IMR-90 (cell line): ENCODE measurements around the gene PLXNC1. TPM values are rescaled to one million over a fixed set of nuclear protein-coding genes. Genes with fewer than 3 reads are reported as not detected.

Experiments
- ATAC-seq: fragments of 200-7000 bp; cut with Tn5 transposase; 2 replicates; pipeline ENCODE4 v1.9.1; 2020; ENCODE audit warnings: low read depth, mild to moderate bottlenecking, moderate library complexity
- BruUV-seq: library from RNA; stranded (reverse); fragments of 400-500 nt; replicated peaks from 2 replicates; lab custom pipeline; 2021; lab: Mats Ljungman, UMichigan
- CTCF ChIA-PET: fragments of 300-600 bp; formaldehyde crosslinking; extraction: SDS; loops from one replicate; lab custom pipeline; 2021; ENCODE audit warnings: antibody characterized with exemption; lab: Yijun Ruan, JAX
- POLR2A ChIA-PET: fragments of 300-600 bp; sonication (Branson Sonifier 250); formaldehyde crosslinking; loops from one replicate; lab custom pipeline; 2022; ENCODE audit warnings: antibody characterized with exemption; ENCODE audit not compliant: unreplicated experiment; lab: Charles Lee
- DNase-seq: peaks from one replicate; pipeline ENCODE4 v3.0.0; 2013
- H2AFZ ChIP-seq: replicated peaks from 2 replicates; pipeline ENCODE3; 2013; ENCODE audit warnings: low read length, mild to moderate bottlenecking; ENCODE audit not compliant: poor library complexity
- H2AK5ac ChIP-seq: 2 replicates; pipeline ENCODE4 v1.6.1; 2013; ENCODE audit warnings: low read depth, low read length, inconsistent platforms
- H2AK9ac ChIP-seq: replicated peaks from 2 replicates; pipeline ENCODE3; 2013; ENCODE audit warnings: mild to moderate bottlenecking, low read depth, low read length, moderate library complexity; ENCODE audit not compliant: poor library complexity
- H2BK120ac ChIP-seq: 2 replicates; pipeline ENCODE4 v1.6.1; 2013; ENCODE audit warnings: low read depth, low read length, inconsistent platforms
- H2BK15ac ChIP-seq: 3 replicates; pipeline ENCODE4 v1.6.1; 2013; ENCODE audit warnings: low read depth, low read length, inconsistent platforms
- H2BK20ac ChIP-seq: 2 replicates; pipeline ENCODE4 v1.6.1; 2013; ENCODE audit warnings: low read depth, mild to moderate bottlenecking, inconsistent platforms, low read length, moderate library complexity
- H2BK5ac ChIP-seq: 2 replicates; pipeline ENCODE4 v1.6.1; 2013; ENCODE audit warnings: mild to moderate bottlenecking, low read depth, low read length, inconsistent platforms; ENCODE audit not compliant: poor library complexity, severe bottlenecking
- H3K14ac ChIP-seq: replicated peaks from 2 replicates; pipeline ENCODE4 v1.6.1; 2013; ENCODE audit warnings: low read depth, low read length, inconsistent platforms
- H3K18ac ChIP-seq: 2 replicates; pipeline ENCODE4 v1.6.1; 2013; ENCODE audit warnings: low read depth, low read length, control low read depth
- H3K23ac ChIP-seq: 2 replicates; pipeline ENCODE4 v1.6.1; 2013; ENCODE audit warnings: low read depth, low read length, inconsistent platforms
- H3K27ac ChIP-seq: 2 replicates; pipeline ENCODE4 v1.5.1; 2013; ENCODE audit warnings: mild to moderate bottlenecking, control low read depth, low read length; ENCODE audit not compliant: insufficient read depth
- H3K27me3 ChIP-seq: 2 replicates; pipeline ENCODE4 v1.6.1; 2013; ENCODE audit warnings: low read length; ENCODE audit not compliant: control insufficient read depth, insufficient read depth
- H3K36me3 ChIP-seq: 2 replicates; pipeline ENCODE4 v1.6.1; 2013; ENCODE audit warnings: low read length, mixed read lengths; ENCODE audit not compliant: control insufficient read depth, insufficient read depth
- H3K4ac ChIP-seq: 2 replicates; pipeline ENCODE4 v1.6.1; 2013; ENCODE audit warnings: low read depth, low read length, inconsistent platforms
- H3K4me1 ChIP-seq: 2 replicates; pipeline ENCODE4 v1.6.1; 2013; ENCODE audit warnings: low read length, mixed read lengths; ENCODE audit not compliant: control insufficient read depth, insufficient read depth
- H3K4me2 ChIP-seq: 2 replicates; pipeline ENCODE4 v1.6.1; 2013; ENCODE audit warnings: low read depth, mild to moderate bottlenecking, control low read depth, low read length, moderate library complexity
- H3K4me3 ChIP-seq: 2 replicates; pipeline ENCODE4 v1.5.1; 2013; ENCODE audit warnings: low read depth, mild to moderate bottlenecking, control low read depth, low read length, moderate library complexity; ENCODE audit not compliant: insufficient read depth
- H3K56ac ChIP-seq: 2 replicates; pipeline ENCODE4 v1.6.1; 2013; ENCODE audit warnings: low read length, inconsistent platforms; ENCODE audit not compliant: insufficient read depth; ENCODE audit errors: extremely low read depth
- H3K79me1 ChIP-seq, 2 experiments: 2 replicates each; pipeline ENCODE4 v1.6.1; 2013; ENCODE audit warnings: low read length in 2 of 2, inconsistent platforms in 1 of 2, low read depth in 1 of 2
- H3K9ac ChIP-seq: 2 replicates; pipeline ENCODE4 v1.6.1; 2013; ENCODE audit warnings: low read depth, low read length, control low read depth
- H3K9me1 ChIP-seq: 2 replicates; pipeline ENCODE4 v1.6.1; 2013; ENCODE audit warnings: low read length, inconsistent platforms; ENCODE audit not compliant: insufficient read depth
- H3K9me3 ChIP-seq: 2 replicates; pipeline ENCODE4 v1.6.1; 2013; ENCODE audit warnings: low read length; ENCODE audit not compliant: control insufficient read depth, insufficient read depth
- H4K20me1 ChIP-seq: 2 replicates; pipeline ENCODE4 v1.6.1; 2013; ENCODE audit warnings: low read length, inconsistent platforms; ENCODE audit not compliant: insufficient read depth
- H4K5ac ChIP-seq: 2 replicates; pipeline ENCODE4 v1.6.1; 2013; ENCODE audit warnings: mild to moderate bottlenecking, low read depth, low read length, control low read depth
- H4K8ac ChIP-seq, 2 experiments: 2 replicates each; pipeline ENCODE4 v1.6.1; 2013; ENCODE audit warnings: low read depth in 2 of 2, low read length in 2 of 2, control low read depth in 1 of 2, inconsistent platforms in 1 of 2
- H4K91ac ChIP-seq: 2 replicates; pipeline ENCODE4 v1.6.1; 2013; ENCODE audit warnings: low read depth, low read length, inconsistent platforms; ENCODE audit not compliant: insufficient read depth
- BHLHE40 ChIP-seq: fragments of 150-350 bp; IDR thresholded peaks from 2 replicates; pipeline ENCODE4 v1.6.1; 2016; ENCODE audit warnings: mild to moderate bottlenecking, low read depth, low read length
- CEBPB ChIP-seq: IDR thresholded peaks from 2 replicates; pipeline ENCODE4 v1.6.1; 2012; ENCODE audit warnings: low read depth, low read length, improper control_type of control experiment
- CHD1 ChIP-seq: IDR thresholded peaks from 2 replicates; pipeline ENCODE4 v1.6.1; 2012; ENCODE audit warnings: low read depth, low read length, improper control_type of control experiment
- FOS ChIP-seq: fragments of 150-350 bp; IDR thresholded peaks from 2 replicates; pipeline ENCODE4 v1.6.1; 2016; ENCODE audit warnings: low read depth, low read length
- MAFK ChIP-seq: IDR thresholded peaks from 2 replicates; pipeline ENCODE4 v1.6.1; 2012; ENCODE audit warnings: low read depth, low read length, improper control_type of control experiment
- MAZ ChIP-seq: IDR thresholded peaks from 2 replicates; pipeline ENCODE4 v1.6.1; 2012; ENCODE audit warnings: low read depth, mild to moderate bottlenecking, low read length, improper control_type of control experiment, moderate library complexity, borderline replicate concordance
- MXI1 ChIP-seq: IDR thresholded peaks from 2 replicates; pipeline ENCODE4 v1.6.1; 2012; ENCODE audit warnings: low read depth, mild to moderate bottlenecking, low read length, moderate library complexity, borderline replicate concordance
- NFE2L2 ChIP-seq: fragments of 150-350 bp; IDR thresholded peaks from 2 replicates; pipeline ENCODE4 v1.6.1; 2016; ENCODE audit warnings: low read depth, mild to moderate bottlenecking, low read length
- POLR2A ChIP-seq: IDR thresholded peaks from 2 replicates; pipeline ENCODE4 v1.6.1; 2012; ENCODE audit warnings: mild to moderate bottlenecking, low read depth, low read length
- RAD21 ChIP-seq: IDR thresholded peaks from 2 replicates; pipeline ENCODE4 v1.6.1; 2012; ENCODE audit warnings: low read length, improper control_type of control experiment
- RCOR1 ChIP-seq: IDR thresholded peaks from 2 replicates; pipeline ENCODE4 v1.6.1; 2012; ENCODE audit warnings: mild to moderate bottlenecking, low read length, improper control_type of control experiment; ENCODE audit not compliant: insufficient replicate concordance
- SMC3 ChIP-seq: fragments of 150-350 bp; IDR thresholded peaks from 2 replicates; pipeline ENCODE4 v1.6.1; 2016; ENCODE audit warnings: low read depth, mild to moderate bottlenecking, antibody characterized with exemption, low read length, moderate library complexity
- USF2 ChIP-seq: fragments of 150-350 bp; IDR thresholded peaks from 2 replicates; pipeline ENCODE4 v1.6.1; 2017; ENCODE audit warnings: mild to moderate bottlenecking, antibody characterized with exemption, low read length, low read depth
- dilution Hi-C: fragments of 300-500 bp; cut with HindIII; formaldehyde crosslinking; loops from one replicate; pipeline ENCODE4 v1.14.3; 2018; ENCODE audit warnings: low sequenced_read_pairs; ENCODE audit not compliant: unreplicated experiment
- in situ Hi-C: fragments of 300-500 bp; cut with MboI; formaldehyde crosslinking; loops from 3 replicates; pipeline ENCODE4 v1.14.3; 2019; ENCODE audit warnings: low sequenced_read_pairs, inconsistent platforms, mixed read lengths
- intact Hi-C: fragments of 100-400 bp; cut with micrococcal nuclease; formaldehyde crosslinking; loops from 2 replicates; pipeline ENCODE4 v1.10.0; 2022
- polyA plus RNA-seq, 3 experiments: library from polyadenylated mRNA; depleted of rRNA; stranded (reverse); fragments of >200 nt; gene quantifications; 2 replicates each; pipeline ENCODE4 v1.2.3, GENCODE V29; 2012; ENCODE audit warnings: low replicate concordance in 1 of 3
- total RNA-seq: library from RNA; depleted of rRNA; stranded (reverse); fragments of >200 nt; gene quantifications from 2 replicates; pipeline ENCODE4 v1.2.3, GENCODE V29; 2012
- TF ChIP-seq, protein P1 (sequence below): fragments of 150-350 bp; IDR thresholded peaks from 2 replicates; pipeline ENCODE4 v1.6.1; 2016; ENCODE audit warnings: low read depth, mild to moderate bottlenecking, low read length, moderate library complexity, borderline replicate concordance
- TF ChIP-seq, protein P2 (sequence below): conservative IDR thresholded peaks from 2 replicates; pipeline ENCODE4 v1.5.1; 2012; ENCODE audit warnings: mild to moderate bottlenecking, low read depth, low read length, improper control_type of control experiment

Gene PLXNC1
- total and polyA plus RNA-seq, 2 of the 4 experiments (the other 2 are of a cell fraction): 1.0 to 1.6 TPM

GRCh38 chr12:94320109-94320508 is 171.7 kb downstream of the PLXNC1 start:
- Histone ChIP-seq H3K27me3 (no peaks in the 10 kb centered on the region), H3K79me1 (no peaks in the 10 kb centered on the region), H2BK5ac (no peak overlapping the region), H3K4ac (no peak overlapping the region), H3K18ac (no peak overlapping the region), H2AK5ac (no peak overlapping the region), H4K20me1 (no peaks in the 10 kb centered on the region), H3K9ac (no peak overlapping the region), H3K27ac (no peak overlapping the region), H3K4me2 (no peak overlapping the region), H3K4me3 (no peak overlapping the region), H2BK20ac (no peak overlapping the region), H3K14ac (no peak overlapping the region), H2BK120ac (no peak overlapping the region), H2AK9ac (no peak overlapping the region), H4K5ac (no peak overlapping the region), H3K4me1 (no peaks in the 10 kb centered on the region), H2AFZ (no peak overlapping the region), H3K9me3 (peaks cover 12% of the 10 kb centered on the region), H4K91ac (no peak overlapping the region), H3K23ac (no peak overlapping the region), H3K36me3 (peaks cover 3% of the 10 kb centered on the region; the same call in 1 of the 2 replicates), H2BK15ac (no peak overlapping the region), H3K56ac (no peak overlapping the region), H3K9me1 (no peaks in the 10 kb centered on the region), H4K8ac (no peak overlapping the region)
- dilution Hi-C loops: no loop called here
- POLR2A ChIA-PET: no interaction called here
- no peak for DNase-seq
- BruUV-seq: no TSS peak
- CTCF ChIA-PET: no interaction called here
- no peak for ATAC-seq
- TF ChIP-seq, protein P1, sequence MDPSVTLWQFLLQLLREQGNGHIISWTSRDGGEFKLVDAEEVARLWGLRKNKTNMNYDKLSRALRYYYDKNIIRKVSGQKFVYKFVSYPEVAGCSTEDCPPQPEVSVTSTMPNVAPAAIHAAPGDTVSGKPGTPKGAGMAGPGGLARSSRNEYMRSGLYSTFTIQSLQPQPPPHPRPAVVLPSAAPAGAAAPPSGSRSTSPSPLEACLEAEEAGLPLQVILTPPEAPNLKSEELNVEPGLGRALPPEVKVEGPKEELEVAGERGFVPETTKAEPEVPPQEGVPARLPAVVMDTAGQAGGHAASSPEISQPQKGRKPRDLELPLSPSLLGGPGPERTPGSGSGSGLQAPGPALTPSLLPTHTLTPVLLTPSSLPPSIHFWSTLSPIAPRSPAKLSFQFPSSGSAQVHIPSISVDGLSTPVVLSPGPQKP: no peak
- no peak for TF ChIP-seq BHLHE40
- TF ChIP-seq NFE2L2: no peak
- TF ChIP-seq, protein P2, sequence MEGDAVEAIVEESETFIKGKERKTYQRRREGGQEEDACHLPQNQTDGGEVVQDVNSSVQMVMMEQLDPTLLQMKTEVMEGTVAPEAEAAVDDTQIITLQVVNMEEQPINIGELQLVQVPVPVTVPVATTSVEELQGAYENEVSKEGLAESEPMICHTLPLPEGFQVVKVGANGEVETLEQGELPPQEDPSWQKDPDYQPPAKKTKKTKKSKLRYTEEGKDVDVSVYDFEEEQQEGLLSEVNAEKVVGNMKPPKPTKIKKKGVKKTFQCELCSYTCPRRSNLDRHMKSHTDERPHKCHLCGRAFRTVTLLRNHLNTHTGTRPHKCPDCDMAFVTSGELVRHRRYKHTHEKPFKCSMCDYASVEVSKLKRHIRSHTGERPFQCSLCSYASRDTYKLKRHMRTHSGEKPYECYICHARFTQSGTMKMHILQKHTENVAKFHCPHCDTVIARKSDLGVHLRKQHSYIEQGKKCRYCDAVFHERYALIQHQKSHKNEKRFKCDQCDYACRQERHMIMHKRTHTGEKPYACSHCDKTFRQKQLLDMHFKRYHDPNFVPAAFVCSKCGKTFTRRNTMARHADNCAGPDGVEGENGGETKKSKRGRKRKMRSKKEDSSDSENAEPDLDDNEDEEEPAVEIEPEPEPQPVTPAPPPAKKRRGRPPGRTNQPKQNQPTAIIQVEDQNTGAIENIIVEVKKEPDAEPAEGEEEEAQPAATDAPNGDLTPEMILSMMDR: no peak
- TF ChIP-seq MAFK: no peak
- TF ChIP-seq USF2: no peak
- TF ChIP-seq RAD21: no peak
- TF ChIP-seq RCOR1: no peak
- TF ChIP-seq CEBPB: no peak
- no peak for TF ChIP-seq FOS
- no peak for TF ChIP-seq MXI1
- TF ChIP-seq CHD1: no peak
- no peak for TF ChIP-seq MAZ
- TF ChIP-seq SMC3: no peak
- no peak for TF ChIP-seq POLR2A
- in situ Hi-C loops: no loop called here
- intact Hi-C loops: no loop called here
